K562 (cell line): ENCODE results near the gene EPN3. TPM values are rescaled to one million over a fixed set of nuclear protein-coding genes. Genes with fewer than 3 reads are reported as not detected.

Experiments used
- CREB1 ChIP-seq, 2 experiments: sonication (generic) in 1 of 2; formaldehyde crosslinking in 1 of 2; IDR thresholded peaks; 2 replicates each; pipeline versions ENCODE4 v1.6.1 to v1.8.0; 2012 to 2022; ENCODE audit warnings: inconsistent platforms in 1 of 2, mild to moderate bottlenecking in 1 of 2, missing genetic modification reagents in 1 of 2, moderate library complexity in 1 of 2
- CREM ChIP-seq: IDR thresholded peaks from 2 replicates; pipeline ENCODE4 v1.6.1; 2014; ENCODE audit warnings: antibody characterized with exemption, low read depth
- HMG20A ChIP-seq: fragments of 450-650 bp; formaldehyde crosslinking; conservative IDR thresholded peaks from 2 replicates; pipeline ENCODE4 v1.4.0; 2020; ENCODE audit warnings: mild to moderate bottlenecking, mixed read lengths
- JUND ChIP-seq, 2 experiments: IDR thresholded peaks; 2 replicates in 1 of 2; 3 replicates in 1 of 2; pipeline ENCODE4 v1.6.1; 2011; ENCODE audit warnings: borderline replicate concordance in 2 of 2, low read depth in 2 of 2, low read length in 2 of 2, improper control_type of control experiment in 1 of 2, missing biosample characterization in 1 of 2, missing genetic modification characterization in 1 of 2, missing genetic modification reagents in 1 of 2
- KDM4B ChIP-seq, 2 experiments: fragments of 450-650 bp in 1 of 2; sonication (generic) in 1 of 2; IDR thresholded peaks; 2 replicates each; pipeline ENCODE4 v1.6.1; 2016 to 2017; ENCODE audit warnings: borderline replicate concordance in 2 of 2, antibody characterized with exemption in 1 of 2, low read depth in 1 of 2, mild to moderate bottlenecking in 1 of 2
- RNF219 ChIP-seq: fragments of 250-450 bp; sonication (Bioruptor Pico); IDR thresholded peaks from 2 replicates; pipeline ENCODE4 v1.5.0; 2022; ENCODE audit warnings: mild to moderate bottlenecking
- RREB1 ChIP-seq: fragments of 250-450 bp; sonication (Bioruptor Pico); IDR thresholded peaks from 2 replicates; pipeline ENCODE4 v1.4.0; 2020
- SMC3 ChIP-seq: conservative IDR thresholded peaks from 2 replicates; pipeline ENCODE4 v1.6.1; 2011; ENCODE audit warnings: low read depth, low read length, improper control_type of control experiment; ENCODE audit not compliant: insufficient read depth
- TFAP4 ChIP-seq: sonication (generic); formaldehyde crosslinking; IDR thresholded peaks from 2 replicates; pipeline ENCODE4 v1.8.0; 2022; ENCODE audit warnings: missing genetic modification reagents, mild to moderate bottlenecking, moderate library complexity, borderline replicate concordance
- USF2 ChIP-seq: sonication (generic); formaldehyde crosslinking; IDR thresholded peaks from 2 replicates; pipeline ENCODE4 v1.5.0; 2020; ENCODE audit warnings: missing genetic modification reagents
- ZBTB33 ChIP-seq: sonication (generic); formaldehyde crosslinking; IDR thresholded peaks from 2 replicates; pipeline ENCODE4 v1.8.1; 2023; ENCODE audit warnings: mild to moderate bottlenecking, missing genetic modification reagents
- ZC3H8 ChIP-seq: fragments of 450-650 bp; IDR thresholded peaks from 2 replicates; pipeline ENCODE4 v1.6.1; 2017
- ZNF282 ChIP-seq: sonication (generic); formaldehyde crosslinking; IDR thresholded peaks from 2 replicates; pipeline ENCODE4 v1.8.1; 2023; ENCODE audit warnings: missing genetic modification reagents
- polyA plus RNA-seq, 8 experiments: library from polyadenylated mRNA; depleted of rRNA in 4 of 8; stranded (reverse) in 5 of 8; unstranded in 3 of 8; fragments of >200 nt; fragmentation: Nextera tagmentation in 2 of 8; fragmentation: Illumina TruSeq in 1 of 8; extraction: Ambion mirVana in 2 of 8; extraction: Trizol in 1 of 8; gene quantifications; 2 replicates each; pipeline versions ENCODE4 v1.2.1 to v1.2.3, GENCODE V29; 2011 to 2014; ENCODE audit warnings: inconsistent platforms in 1 of 8, missing spikeins in 1 of 8
- total RNA-seq, 7 experiments: library from RNA; depleted of rRNA in 6 of 7; stranded (reverse); fragments of >200 nt in 6 of 7; fragmentation: Illumina TruSeq in 2 of 7; extraction: Trizol in 2 of 7; gene quantifications; 2 replicates each; pipeline versions ENCODE4 v1.2.1 to v1.2.3, GENCODE V29; 2011 to 2021; ENCODE audit warnings: low replicate concordance in 1 of 7

EPN3 gene
- total and polyA plus RNA-seq, 9 of the 15 experiments (the other 6 are each of a cell fraction or from before 2014, with no cell fraction given), result 0.16 TPM; not detected in 8

GRCh38 chr17:50550661-50551432, 18.3 kb downstream of the EPN3 start (continued):
- TF ChIP-seq TFAP4 (CRISPR knock-in tag), result peak; percentile 73; the same call in 1 of the 2 replicates
- no peak for TF ChIP-seq HMG20A (CRISPR knock-in tag)
- peak; percentile 87 for TF ChIP-seq ZBTB33
- TF ChIP-seq USF2 (CRISPR knock-in tag), result peak; percentile 74
- TF ChIP-seq RNF219 (CRISPR knock-in tag), result no peak
- peak; percentile 96 for TF ChIP-seq SMC3
- TF ChIP-seq ZC3H8, result no peak
- 0 out of 4 replicates have a peak, but pooled peaks of 1 of the 2 experiments have one; percentile 16 for TF ChIP-seq KDM4B (IDR thresholded peaks at IDR 0.05; ENCODE audit: borderline replicate concordance in 2 of 2, low read depth in 1 of 2)
- peak; percentile 48; the same call in 1 of the 2 replicates for TF ChIP-seq CREM
- no peak for TF ChIP-seq RREB1 (CRISPR knock-in tag)
- TF ChIP-seq ZNF282, result 0 out of 2 replicates have a peak, but pooled peaks have one; percentile 43
- peak; percentile 61; the same call in 1 of the 2 replicates for TF ChIP-seq JUND (IDR thresholded peaks at IDR 0.05; ENCODE audit: borderline replicate concordance, low read depth, low read length)
- TF ChIP-seq JUND (tag; IDR thresholded peaks at IDR 0.05; ENCODE audit: borderline replicate concordance, low read depth, low read length), result no peak
- no peak for TF ChIP-seq CREB1 (IDR thresholded peaks at IDR 0.05)
- peak; percentile 14; the same call in 1 of the 2 replicates for TF ChIP-seq CREB1 (CRISPR knock-in tag; IDR thresholded peaks at IDR 0.05)
